Adipose tissue (tissue), 3 donors: ENCODE results near the gene DCLK1. TPM values are rescaled to one million over a fixed set of nuclear protein-coding genes. Genes with fewer than 3 reads are reported as not detected.

Experiments used
- H3K27ac ChIP-seq: one replicate; pipeline ENCODE4 v1.5.1; 2013; ENCODE audit warnings: low read depth, low read length
- WGBS, 3 donors: extraction: QIAGEN DNeasy Blood & Tissue Kit; methylation state at CpG; one replicate each; pipeline ENCODE4 v1.1.7; 2013; 5-methylcytosine and 5-hydroxymethylcytosine counted together
- polyA plus RNA-seq, 3 donors: library from polyadenylated mRNA; stranded (reverse); fragments of 200-250 nt; gene quantifications; one replicate each; pipeline ENCODE4 v1.2.3, GENCODE V29; 2013
- donor health status: healthy with polysubstance abuse.
- donor health status: Bipolar disorder and iron deficiency.
- donor health status: healthy.

The DCLK1 gene
- polyA plus RNA-seq = 100 to 1,000 TPM in 1 of 3 donors, 1 to 10 TPM in 2; 1.2 to 113 (median 7.3) TPM

DNA sequence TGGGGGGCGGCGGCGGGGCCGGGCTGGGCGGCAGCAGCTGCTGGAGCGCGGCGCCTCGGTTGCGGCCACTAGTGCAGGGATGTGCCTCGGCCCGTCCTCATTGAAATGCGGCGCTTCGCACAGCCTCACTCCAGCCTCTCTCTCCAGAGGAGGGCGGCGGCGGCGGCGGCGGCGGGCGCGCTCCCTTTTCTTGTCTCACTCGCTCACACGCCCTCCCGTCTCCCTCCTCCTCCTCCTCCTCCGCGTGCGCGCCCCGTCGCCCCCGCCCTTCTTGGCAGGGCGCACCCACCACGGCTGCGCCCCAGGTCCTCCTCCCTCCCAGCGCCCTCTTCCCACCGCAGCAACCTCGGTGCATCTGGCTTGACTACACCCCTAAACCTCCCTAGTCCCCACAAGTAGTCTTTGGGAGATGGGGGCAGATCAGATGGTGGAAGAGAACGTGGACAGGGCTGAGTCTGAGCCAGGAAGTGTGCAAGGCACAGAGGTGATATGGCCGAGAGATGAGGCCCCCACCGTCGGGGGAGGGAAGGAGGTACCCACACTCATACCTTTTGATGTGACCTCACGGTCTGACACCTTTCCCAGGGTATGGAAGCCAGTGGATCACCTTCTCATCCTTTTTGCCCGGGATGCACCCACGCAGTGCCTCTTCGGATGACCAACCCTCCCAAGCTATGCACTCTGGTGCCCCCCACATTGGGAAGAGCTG lies at the start of gene DCLK1:
TSS of gene DCLK1 (minus strand) at position 161 of the 709 bp plus-strand sequence.
- no peak within 1 kb of the TSS for H3K27ac ChIP-seq
- WGBS, 3 donors = 5 to 12% (median 6%) methylated on average over 35 to 47 of the region's 48 CpGs

DNA sequence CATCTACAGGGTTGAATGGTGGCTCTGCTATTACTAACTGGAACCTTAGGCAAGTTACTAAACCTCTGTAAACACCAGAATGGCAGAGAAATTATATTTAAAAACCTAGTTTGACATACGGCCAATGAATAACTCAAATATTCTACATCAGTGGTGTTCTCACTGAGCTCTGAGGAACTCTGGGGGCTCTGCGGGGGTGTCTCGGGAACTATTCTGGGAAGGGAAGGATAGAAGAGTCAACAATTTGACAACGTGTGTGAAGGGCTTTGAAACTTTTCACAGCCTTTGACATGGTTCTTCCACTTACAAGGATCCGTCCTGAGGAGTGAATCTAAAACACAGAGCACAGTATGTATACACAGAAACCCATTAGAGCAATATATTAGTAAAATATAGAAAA lies 44.4 kb upstream of the DCLK1 start:
- WGBS, 3 donors = 76 to 84% (median 81%) methylated on average over 5 of the region's 5 CpGs

DNA sequence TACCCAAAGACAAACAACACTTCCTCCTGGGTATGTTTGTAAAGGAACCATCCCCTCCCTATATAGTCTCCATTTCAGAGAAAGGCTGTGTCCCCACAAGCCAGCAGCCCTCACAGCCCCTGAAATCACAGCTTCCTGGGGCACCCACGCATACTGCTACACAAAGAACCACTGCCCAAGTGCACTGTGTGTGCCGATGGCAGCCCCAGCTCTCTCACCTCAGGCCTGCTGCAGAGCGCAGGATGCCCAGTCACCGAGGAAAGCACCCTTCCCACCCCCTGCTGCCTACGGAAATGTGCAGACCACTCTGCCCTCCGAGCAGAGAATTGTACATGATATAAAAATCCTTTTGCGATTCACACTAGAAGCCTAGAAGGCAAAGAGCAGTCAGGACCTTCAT lies 43.7 kb upstream of the DCLK1 start:
- H3K27ac ChIP-seq = no peak overlapping the region
- WGBS, 3 donors = 67 to 83% (median 79%) methylated on average over 7 of the region's 7 CpGs

More for the DNA sequence above, 44.4 kb upstream of the DCLK1 start:
- H3K27ac ChIP-seq = no peak overlapping the region

- WGBS, 3 donors = 67 to 79% (median 74%) methylated on average over 4 of the region's 4 CpGs
- H3K27ac ChIP-seq = no peak overlapping the region
Measured at GRCh38 chr13:36173571-36174322, 42.6 kb upstream of the DCLK1 start.

GRCh38 chr13:36166046-36166445 lies 34.9 kb upstream of the DCLK1 start:
- 78 to 83% (median 80%) methylated on average over 5 of the region's 5 CpGs for WGBS, 3 donors
- no peak overlapping the region for H3K27ac ChIP-seq

DNA sequence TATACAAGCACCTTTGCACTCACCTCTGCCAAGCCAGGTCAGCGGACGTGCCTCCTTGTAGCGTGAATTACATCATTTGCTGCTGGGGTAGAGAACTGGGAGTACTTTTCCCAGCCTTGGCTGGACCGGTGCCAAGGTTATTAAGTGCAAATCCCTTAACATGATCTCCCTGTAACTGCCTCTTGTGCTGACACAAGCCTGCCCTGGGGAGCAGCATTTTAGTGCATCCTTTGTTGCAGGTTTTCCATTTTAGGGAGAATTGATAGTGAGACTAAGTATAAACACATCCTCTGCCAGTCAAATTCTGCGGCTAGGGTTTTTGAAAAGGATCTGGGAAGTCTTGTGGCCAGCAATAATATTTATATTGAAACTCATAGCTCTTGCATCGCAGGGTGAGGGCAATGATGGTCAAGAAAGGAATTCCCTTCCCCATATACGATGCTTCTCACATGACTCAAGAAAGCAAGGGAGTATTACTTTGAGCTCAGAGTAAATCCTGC lies 32.7 kb upstream of the DCLK1 start:
- WGBS, 3 donors = 51 to 60% (median 55%) methylated on average over 7 of the region's 7 CpGs
- H3K27ac ChIP-seq = no peak overlapping the region

- 77 to 83% (median 78%) methylated on average over 6 of the region's 6 CpGs for WGBS, 3 donors
- H3K27ac ChIP-seq = no peak overlapping the region
Measured at GRCh38 chr13:36163286-36163685, 32.1 kb upstream of the DCLK1 start.

- 79 to 85% (median 80%) methylated on average over 4 of the region's 4 CpGs for WGBS, 3 donors
Measured at GRCh38 chr13:36160297-36160696, 29.1 kb upstream of the DCLK1 start.

GRCh38 chr13:36158611-36159010 lies 27.4 kb upstream of the DCLK1 start:
- 74 to 85% (median 82%) methylated on average over 4 of the region's 4 CpGs for WGBS, 3 donors
- H3K27ac ChIP-seq = no peak overlapping the region

More at GRCh38 chr13:36160297-36160696, 29.1 kb upstream of the DCLK1 start:
- H3K27ac ChIP-seq = no peak overlapping the region

GRCh38 chr13:36157480-36157879 lies 26.3 kb upstream of the DCLK1 start:
- no peak overlapping the region for H3K27ac ChIP-seq
- WGBS, 3 donors = 13 to 54% (median 51%) methylated on average over 1 of the region's 1 CpG

GRCh38 chr13:36154567-36155291 lies 23.5 kb upstream of the DCLK1 start:
- no peak overlapping the region for H3K27ac ChIP-seq
- 10 to 17% (median 16%) methylated on average over 35 of the region's 35 CpGs for WGBS, 3 donors

GRCh38 chr13:36151591-36151990 lies 20.4 kb upstream of the DCLK1 start:
- WGBS, 3 donors = 69 to 97% (median 91%) methylated on average over 1 of the region's 1 CpG
- H3K27ac ChIP-seq = no peak overlapping the region

DNA sequence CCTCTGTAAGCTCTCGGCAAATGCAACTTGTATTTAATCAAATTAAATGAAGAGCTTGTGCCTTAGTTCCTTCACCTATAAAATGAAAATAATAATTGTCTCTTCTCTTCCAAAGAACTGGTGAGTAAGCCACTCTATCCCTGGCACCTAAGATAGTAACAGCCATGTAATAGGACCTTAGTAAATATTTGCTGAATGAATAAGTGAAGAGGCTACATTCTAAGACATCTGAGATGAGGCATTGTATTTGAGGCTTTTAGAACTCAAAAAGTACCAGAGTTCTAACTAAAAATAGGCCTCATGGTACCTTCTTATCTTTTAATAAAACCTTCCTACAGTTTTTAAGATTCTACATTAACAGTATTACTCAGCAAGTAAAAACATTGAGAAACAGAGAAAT lies 17.3 kb upstream of the DCLK1 start:
- no peak overlapping the region for H3K27ac ChIP-seq
- WGBS, 3 donors = 97 to 100% (median 97%) methylated on average over 1 of the region's 1 CpG

DNA sequence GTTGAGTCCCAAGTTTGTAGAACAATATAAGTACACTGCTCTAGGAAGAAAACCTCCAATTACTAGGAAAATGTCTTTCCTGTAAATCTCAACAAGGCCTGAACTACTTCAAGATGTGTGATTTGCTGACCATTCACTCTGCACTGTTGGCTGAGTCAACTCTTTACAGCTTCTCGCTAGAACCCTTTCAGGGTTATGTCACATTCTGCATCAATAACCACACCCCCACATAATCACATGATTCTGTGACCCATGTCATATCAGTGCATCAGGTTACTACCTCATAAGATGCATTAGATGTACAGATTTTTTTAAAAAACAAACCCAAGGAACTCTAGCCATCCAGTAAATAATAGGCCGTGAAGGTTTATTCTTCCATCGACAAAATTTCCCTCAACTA lies 16.1 kb upstream of the DCLK1 start:
- WGBS, 3 donors = 93 to 96% (median 95%) methylated on average over 3 of the region's 3 CpGs
- no peak overlapping the region for H3K27ac ChIP-seq

DNA sequence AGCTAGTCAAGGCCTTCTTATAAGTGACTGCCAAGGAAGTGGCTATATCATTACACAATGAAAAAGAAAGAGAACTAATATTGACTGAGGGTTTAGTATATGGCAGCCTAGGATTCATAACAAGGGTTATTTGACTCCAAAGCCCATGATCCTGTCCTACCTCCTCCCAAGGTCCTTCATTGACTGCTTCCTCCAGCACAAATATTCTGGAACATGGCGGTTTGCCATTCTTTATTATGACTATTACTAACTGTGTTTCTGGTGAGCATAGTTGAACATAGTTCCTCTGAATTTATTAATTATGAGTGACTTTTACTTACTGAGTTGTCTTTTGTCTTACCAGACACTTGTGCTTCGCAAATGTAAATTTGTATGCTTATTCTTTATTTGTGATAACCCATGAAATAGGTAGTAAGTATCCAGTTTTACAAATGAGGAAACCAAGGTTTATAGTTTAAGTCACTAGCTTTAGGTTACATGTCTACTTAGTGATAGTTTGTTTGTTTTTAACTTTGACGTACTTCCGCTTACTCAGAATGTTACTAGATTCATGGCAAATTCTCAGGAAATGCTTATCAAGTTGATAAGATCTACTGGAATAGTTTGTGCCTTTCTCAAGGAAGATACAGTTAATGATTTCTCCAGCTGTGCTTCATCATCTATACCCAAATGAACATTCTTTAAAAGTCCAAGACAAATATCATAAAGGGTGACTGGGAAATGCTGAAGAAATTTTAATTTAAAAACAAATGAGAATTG lies 15.5 kb upstream of the DCLK1 start:
- H3K27ac ChIP-seq = no peak overlapping the region
- 75 to 86% (median 77%) methylated on average over 4 of the region's 4 CpGs for WGBS, 3 donors

GRCh38 chr13:36143738-36144137 lies 12.6 kb upstream of the DCLK1 start:
- H3K27ac ChIP-seq = no peak overlapping the region
- WGBS, 3 donors = 67 to 87% (median 73%) methylated on average over 2 of the region's 2 CpGs

DNA sequence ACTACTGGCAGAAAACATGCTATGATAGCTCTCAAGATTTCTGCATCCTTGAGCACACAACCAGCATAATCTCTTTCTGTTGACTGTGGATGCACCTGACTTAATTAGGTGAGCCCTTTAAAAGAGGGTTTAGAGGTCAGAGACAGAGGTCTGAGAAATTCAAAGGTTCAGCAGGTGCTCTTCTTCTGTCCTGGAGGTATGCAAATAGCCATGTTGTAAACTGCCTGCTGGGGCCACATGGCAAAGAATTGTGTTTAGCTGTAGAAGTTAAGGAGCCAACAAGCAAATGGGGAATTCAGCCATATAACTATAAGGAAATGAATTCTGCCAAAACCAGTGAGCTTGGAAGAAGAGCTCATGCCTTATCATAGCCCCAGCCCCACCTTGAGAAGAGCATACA lies 11.6 kb upstream of the DCLK1 start:
- H3K27ac ChIP-seq = no peak overlapping the region

DNA sequence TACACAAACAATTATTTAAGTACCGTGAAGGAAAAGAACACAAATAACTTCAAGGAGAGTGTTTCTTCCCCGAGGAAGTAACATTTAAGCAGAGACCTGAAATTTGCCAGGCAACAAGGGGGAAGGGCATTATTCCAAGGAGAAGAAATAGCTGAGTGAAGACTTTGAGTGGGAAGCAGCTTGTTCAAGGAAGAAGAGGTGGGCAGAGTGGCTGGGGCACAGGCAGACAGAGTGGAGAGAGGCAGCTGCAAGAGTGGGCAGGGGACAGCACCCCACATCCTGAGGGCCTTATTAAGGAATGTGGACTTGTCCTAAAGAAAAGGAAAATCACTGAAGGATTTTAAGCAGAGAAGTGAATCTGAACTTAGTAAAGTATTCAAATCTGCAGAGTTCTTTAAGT lies 4.7 kb upstream of the DCLK1 start:
- WGBS, 3 donors = 76 to 83% (median 82%) methylated on average over 2 of the region's 2 CpGs
- H3K27ac ChIP-seq = no peak overlapping the region
